ENCODE measurements around the gene PTPN14. TPM values are rescaled to one million over a fixed set of nuclear protein-coding genes. Genes with fewer than 3 reads are reported as not detected.

PTPN14 gene
- total RNA-seq, 2 donors from 2014 or later: 9.8 to 11.8 TPM

DNA sequence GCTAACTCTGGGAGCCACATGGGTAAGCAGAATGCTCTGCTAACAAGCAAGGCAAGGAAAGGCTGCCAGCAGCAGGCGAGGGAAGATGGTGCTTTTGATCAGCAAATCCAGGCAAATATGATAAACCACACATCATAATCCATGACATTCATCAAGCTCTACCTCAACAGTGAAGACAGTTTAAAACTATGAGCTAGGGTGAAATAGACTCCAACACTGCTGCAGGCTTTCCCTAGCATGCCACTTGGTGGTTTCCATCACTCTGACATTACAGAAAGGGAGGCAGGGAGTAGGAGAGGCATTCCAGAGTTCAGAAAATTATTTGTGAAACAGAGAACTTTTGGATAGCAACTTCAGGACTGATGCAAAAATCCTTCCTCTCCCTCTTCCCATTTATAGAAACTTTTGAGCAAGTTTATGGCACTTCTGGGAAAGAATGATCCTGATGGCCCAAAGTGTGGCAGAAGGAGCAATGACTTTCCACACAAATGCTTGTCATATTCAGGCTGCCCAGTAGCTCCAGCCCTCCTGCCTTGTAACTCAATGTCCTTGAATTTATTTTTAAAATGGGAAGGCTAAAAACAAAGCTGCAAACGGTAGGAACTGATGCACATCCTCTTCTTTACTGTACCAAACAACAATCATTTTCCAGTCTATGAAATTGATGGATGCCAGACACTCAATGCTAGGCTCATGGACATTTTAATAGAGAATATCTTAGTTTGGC lies 199.7 kb downstream of the PTPN14 start:
- DNase-seq: no peak
- Histone ChIP-seq H3K4me1 (no peaks in the 10 kb centered on the region), H3K9ac (ENCODE audit: low read depth in 2 of 2, low read length in 2 of 2) (no peak overlapping the region), H3K36me3 (no peaks in the 10 kb centered on the region), H3K27me3 (no peaks in the 10 kb centered on the region), H3K27ac (no peak overlapping the region), H3K9me3 (no peaks in the 10 kb centered on the region), H3K4me3 (no peak overlapping the region)
- no peak for TF ChIP-seq CTCF (IDR thresholded peaks at IDR 0.05)
- intact Hi-C loops (cut with DNase I): no loop called here

DNA sequence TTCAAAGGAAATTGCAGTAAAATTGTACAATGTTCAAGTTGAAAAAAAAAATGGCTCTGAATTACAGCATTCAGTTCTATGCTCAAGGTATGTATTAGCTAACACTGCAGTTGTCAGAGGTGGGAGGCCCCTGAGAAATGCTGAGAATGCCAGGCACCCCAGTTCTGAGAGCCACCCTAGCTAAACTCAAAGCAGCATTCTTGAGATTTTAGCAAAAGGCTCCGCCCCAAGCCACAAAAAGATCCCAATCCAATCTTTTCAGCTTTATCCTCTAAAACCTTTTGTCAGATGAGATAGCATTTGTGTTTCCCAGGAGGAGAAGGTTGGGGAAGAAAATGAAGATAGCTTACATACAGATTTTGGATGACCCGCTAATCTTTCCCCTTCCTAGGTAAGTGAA lies 201.6 kb downstream of the PTPN14 start:
- no peak overlapping the region for H3K4me3 ChIP-seq
- H3K9me3 ChIP-seq: no peaks in the 10 kb centered on the region
- H3K9ac ChIP-seq (ENCODE audit: low read depth in 2 of 2, low read length in 2 of 2): no peak overlapping the region
- H3K27ac ChIP-seq: no peak overlapping the region
- no peak for DNase-seq
- intact Hi-C loops (cut with DNase I): no loop called here
- H3K36me3 ChIP-seq: no peaks in the 10 kb centered on the region
- H3K27me3 ChIP-seq: no peaks in the 10 kb centered on the region
- no peak for TF ChIP-seq CTCF (IDR thresholded peaks at IDR 0.05)
- H3K4me1 ChIP-seq: no peaks in the 10 kb centered on the region

GRCh38 chr1:214349008-214349407 lies 202.4 kb downstream of the PTPN14 start:
- no peak for DNase-seq
- intact Hi-C loops (cut with DNase I): no loop called here
- Histone ChIP-seq H3K4me3 (no peak overlapping the region), H3K4me1 (no peaks in the 10 kb centered on the region), H3K36me3 (no peaks in the 10 kb centered on the region), H3K27ac (no peak overlapping the region), H3K27me3 (no peaks in the 10 kb centered on the region), H3K9ac (ENCODE audit: low read depth in 2 of 2, low read length in 2 of 2) (no peak overlapping the region), H3K9me3 (no peaks in the 10 kb centered on the region)
- TF ChIP-seq CTCF (IDR thresholded peaks at IDR 0.05): no peak

- H3K27me3 ChIP-seq: no peaks in the 10 kb centered on the region
- no peak for DNase-seq
- H3K4me3 ChIP-seq: no peak overlapping the region
- H3K9ac ChIP-seq (ENCODE audit: low read depth in 2 of 2, low read length in 2 of 2): no peak overlapping the region
- H3K36me3 ChIP-seq: no peaks in the 10 kb centered on the region
- no peak overlapping the region for H3K27ac ChIP-seq
- no peak for TF ChIP-seq CTCF (IDR thresholded peaks at IDR 0.05)
- no peaks in the 10 kb centered on the region for H3K4me1 ChIP-seq
- no peaks in the 10 kb centered on the region for H3K9me3 ChIP-seq
- intact Hi-C loops (cut with DNase I): no loop called here
Observed at GRCh38 chr1:214344897-214345296, 206.5 kb downstream of the PTPN14 start.

- intact Hi-C loops (cut with DNase I): no loop called here
- Histone ChIP-seq H3K27me3 (no peaks in the 10 kb centered on the region), H3K9me3 (no peaks in the 10 kb centered on the region), H3K4me3 (no peak overlapping the region), H3K27ac (no peak overlapping the region), H3K4me1 (no peaks in the 10 kb centered on the region), H3K9ac (ENCODE audit: low read depth in 2 of 2, low read length in 2 of 2) (no peak overlapping the region), H3K36me3 (no peaks in the 10 kb centered on the region)
- TF ChIP-seq CTCF (IDR thresholded peaks at IDR 0.05): no peak
- no peak for DNase-seq
Observed at GRCh38 chr1:214342525-214342924, 208.9 kb downstream of the PTPN14 start.
